GM23338 (cell line): ENCODE measurements around the gene TLR6. TPM values are rescaled to one million over a fixed set of nuclear protein-coding genes. Genes with fewer than 3 reads are reported as not detected.

Experiments used
- ATAC-seq: fragments of 200-7000 bp; cut with Tn5 transposase; 3 replicates; pipeline ENCODE4 v1.9.1; 2020
- DNase-seq: peaks from one replicate; pipeline ENCODE4 v3.0.0-alpha.2; 2015; ENCODE audit warnings: low spot score
- H2AFZ ChIP-seq: fragments of 200-600 bp; sonication (generic); 2 replicates; pipeline ENCODE4 v1.8.0; 2016; ENCODE audit warnings: antibody characterized with exemption, mild to moderate bottlenecking, moderate library complexity
- H3F3A ChIP-seq: fragments of 200-600 bp; sonication (generic); replicated peaks from 2 replicates; pipeline ENCODE4 v1.8.0; 2017; ENCODE audit warnings: antibody characterized with exemption, mixed run types, low read depth
- H3K27ac ChIP-seq: fragments of 200-600 bp; sonication (generic); 2 replicates; pipeline ENCODE4 v1.6.1; 2016; ENCODE audit warnings: low read depth
- H3K27me3 ChIP-seq: fragments of 200-600 bp; sonication (generic); 2 replicates; pipeline ENCODE4 v1.8.0; 2016; ENCODE audit warnings: mild to moderate bottlenecking, mixed run types, moderate library complexity; ENCODE audit not compliant: insufficient read depth
- H3K36me3 ChIP-seq: fragments of 200-600 bp; sonication (generic); 2 replicates; pipeline ENCODE4 v1.8.0; 2016; ENCODE audit warnings: mild to moderate bottlenecking; ENCODE audit not compliant: insufficient read depth
- H3K4me1 ChIP-seq: fragments of 200-600 bp; sonication (generic); 2 replicates; pipeline ENCODE4 v1.8.0; 2016; ENCODE audit warnings: mild to moderate bottlenecking, moderate library complexity; ENCODE audit not compliant: insufficient read depth
- H3K4me2 ChIP-seq: fragments of 200-600 bp; sonication (generic); 2 replicates; pipeline ENCODE4 v1.7.1; 2017; ENCODE audit warnings: mixed run types
- H3K4me3 ChIP-seq: fragments of 200-600 bp; sonication (generic); 2 replicates; pipeline ENCODE4 v1.6.1; 2016; ENCODE audit warnings: mixed run types
- H3K79me2 ChIP-seq: fragments of 200-600 bp; sonication (generic); replicated peaks from 2 replicates; pipeline ENCODE4 v1.8.0; 2017; ENCODE audit warnings: mild to moderate bottlenecking; ENCODE audit not compliant: insufficient read depth
- H3K9me2 ChIP-seq: fragments of 200-600 bp; sonication (generic); 2 replicates; pipeline ENCODE4 v1.8.0; 2017; ENCODE audit not compliant: insufficient read depth
- H4K20me1 ChIP-seq: fragments of 200-600 bp; sonication (generic); replicated peaks from 2 replicates; pipeline ENCODE4 v1.8.0; 2017; ENCODE audit warnings: mild to moderate bottlenecking; ENCODE audit not compliant: insufficient read depth
- H3K27ac Mint-ChIP-seq: 2 replicates; pipeline ENCODE4 v1.8.0; 2020; ENCODE audit warnings: inconsistent platforms, mild to moderate bottlenecking, moderate library complexity, mixed read lengths
- H3K27me3 Mint-ChIP-seq: 3 replicates; pipeline ENCODE4 v1.8.0; 2022; ENCODE audit warnings: low read depth, mild to moderate bottlenecking, moderate library complexity, mixed read lengths, inconsistent platforms; ENCODE audit not compliant: insufficient read depth, poor library complexity
- H3K36me3 Mint-ChIP-seq: 3 replicates; pipeline ENCODE4 v1.8.0; 2021; ENCODE audit warnings: low read depth, mild to moderate bottlenecking, inconsistent platforms, moderate library complexity, mixed read lengths
- H3K4me1 Mint-ChIP-seq: 3 replicates; pipeline ENCODE4 v1.8.0; 2020; ENCODE audit warnings: mild to moderate bottlenecking, inconsistent platforms, mixed read lengths
- H3K4me3 Mint-ChIP-seq: 3 replicates; pipeline ENCODE4 v1.8.0; 2021; ENCODE audit warnings: moderate library complexity, mild to moderate bottlenecking, inconsistent platforms, mixed read lengths
- H3K9me3 Mint-ChIP-seq: 3 replicates; pipeline ENCODE4 v1.8.0; 2020; ENCODE audit warnings: moderate library complexity, mild to moderate bottlenecking, inconsistent platforms, mixed read lengths
- ETS1 ChIP-seq: IDR thresholded peaks from 2 replicates; pipeline ENCODE4 v1.6.1; 2016; ENCODE audit warnings: antibody characterized with exemption
- EZH2phosphoT487 ChIP-seq: fragments of 200-600 bp; sonication (generic); IDR thresholded peaks from one replicate; pipeline ENCODE4 v1.8.1; 2018; ENCODE audit warnings: antibody characterized with exemption; ENCODE audit not compliant: unreplicated experiment
- POLR2AphosphoS5 ChIP-seq: IDR thresholded peaks from 2 replicates; pipeline ENCODE4 v1.6.1; 2016; ENCODE audit warnings: antibody characterized with exemption, low read depth
- ZNF462 ChIP-seq: fragments of 250-450 bp; sonication (Bioruptor Pico); IDR thresholded peaks from 2 replicates; pipeline ENCODE4 v1.5.0; 2020; ENCODE audit warnings: mild to moderate bottlenecking, moderate library complexity
- polyA plus RNA-seq: library from polyadenylated mRNA; unstranded; fragments of >200 nt; fragmentation: Nextera tagmentation; extraction: Ambion mirVana; gene quantifications from 2 replicates; pipeline ENCODE4 v1.2.1, GENCODE V29; 2016
- total RNA-seq: library from RNA; depleted of rRNA; stranded (reverse); fragments of >200 nt; shearing (Covaris generic); gene quantifications from 2 replicates; pipeline ENCODE4 v1.2.3, GENCODE V29; 2014
- TF ChIP-seq, protein P1 (sequence below), 2 experiments: fragments of 200-600 bp in 1 of 2; sonication (generic) in 1 of 2; conservative IDR thresholded peaks; 2 replicates each; pipeline versions ENCODE4 v1.5.1 to v1.6.1; 2016 to 2017; ENCODE audit warnings: antibody characterized with exemption in 2 of 2, low read depth in 2 of 2, mild to moderate bottlenecking in 2 of 2, moderate library complexity in 1 of 2

TLR6 gene
- total and polyA plus RNA-seq, 2 experiments from 2014 or later: 0.14 TPM; not detected in 1

DNA sequence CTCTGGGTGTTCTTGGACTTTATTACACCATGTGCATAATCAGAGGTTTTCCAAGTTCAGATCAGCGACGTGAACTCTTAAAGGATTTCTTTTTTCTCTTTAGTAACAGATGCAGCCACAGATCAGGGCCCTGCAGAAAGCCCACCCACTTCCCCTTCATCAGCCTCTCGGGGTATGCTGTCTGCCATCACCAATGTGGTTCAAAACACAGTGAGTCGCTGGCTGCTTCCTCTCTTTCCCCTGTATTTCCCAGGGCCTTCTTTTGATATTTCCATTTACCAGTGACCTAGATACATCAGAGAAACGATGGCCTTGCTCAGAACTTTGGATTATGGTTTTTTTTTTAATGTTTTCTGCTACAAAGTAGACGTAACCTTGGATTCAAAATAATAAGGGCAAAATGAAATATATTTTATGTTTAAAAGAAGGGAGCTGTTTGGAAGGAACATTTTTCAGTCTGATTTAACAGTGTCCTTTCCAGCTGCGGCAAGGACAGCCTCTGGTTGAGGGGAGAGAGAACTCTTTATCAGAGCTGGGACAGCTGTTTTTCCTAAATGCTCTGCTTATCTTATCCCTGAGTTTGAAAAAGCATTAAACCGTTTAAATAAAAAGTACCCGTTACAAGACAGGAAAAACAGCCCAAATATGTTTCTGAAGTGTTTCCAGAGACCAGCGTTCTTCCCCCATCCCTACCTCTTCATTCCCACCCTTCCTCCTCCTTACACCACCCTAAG, 49.2 kb upstream of the TLR6 start (continued):
- TF ChIP-seq ZNF462 (CRISPR knock-in tag): no peak
- TF ChIP-seq EZH2phosphoT487: no peak
- TF ChIP-seq, protein P1, sequence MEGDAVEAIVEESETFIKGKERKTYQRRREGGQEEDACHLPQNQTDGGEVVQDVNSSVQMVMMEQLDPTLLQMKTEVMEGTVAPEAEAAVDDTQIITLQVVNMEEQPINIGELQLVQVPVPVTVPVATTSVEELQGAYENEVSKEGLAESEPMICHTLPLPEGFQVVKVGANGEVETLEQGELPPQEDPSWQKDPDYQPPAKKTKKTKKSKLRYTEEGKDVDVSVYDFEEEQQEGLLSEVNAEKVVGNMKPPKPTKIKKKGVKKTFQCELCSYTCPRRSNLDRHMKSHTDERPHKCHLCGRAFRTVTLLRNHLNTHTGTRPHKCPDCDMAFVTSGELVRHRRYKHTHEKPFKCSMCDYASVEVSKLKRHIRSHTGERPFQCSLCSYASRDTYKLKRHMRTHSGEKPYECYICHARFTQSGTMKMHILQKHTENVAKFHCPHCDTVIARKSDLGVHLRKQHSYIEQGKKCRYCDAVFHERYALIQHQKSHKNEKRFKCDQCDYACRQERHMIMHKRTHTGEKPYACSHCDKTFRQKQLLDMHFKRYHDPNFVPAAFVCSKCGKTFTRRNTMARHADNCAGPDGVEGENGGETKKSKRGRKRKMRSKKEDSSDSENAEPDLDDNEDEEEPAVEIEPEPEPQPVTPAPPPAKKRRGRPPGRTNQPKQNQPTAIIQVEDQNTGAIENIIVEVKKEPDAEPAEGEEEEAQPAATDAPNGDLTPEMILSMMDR (conservative IDR thresholded peaks at IDR 0.05; ENCODE audit: low read depth in 2 of 2): no peak
- no peak for TF ChIP-seq POLR2AphosphoS5

GRCh38 chr4:38904682-38905081, 48.1 kb upstream of the TLR6 start:
- Histone ChIP-seq H3K4me1 (peaks cover 5% of the 10 kb centered on the region), H3K27ac (no peak overlapping the region), H3K4me2 (no peak overlapping the region), H2AFZ (no peak overlapping the region), H3K9me2 (no peaks in the 10 kb centered on the region), H3K36me3 (no peaks in the 10 kb centered on the region), H3K4me3 (no peak overlapping the region), H4K20me1 (no peaks in the 10 kb centered on the region; the same call in 1 of the 2 replicates), H3K79me2 (no peaks in the 10 kb centered on the region), H3K27me3 (no peaks in the 10 kb centered on the region), H3F3A (no peaks in the 10 kb centered on the region)
- Mint-ChIP-seq H3K27me3 (peaks cover 6% of the 10 kb centered on the region), H3K4me1 (peaks cover 5% of the 10 kb centered on the region; the same call in 2 of the 3 replicates), H3K36me3 (no peaks in the 10 kb centered on the region), H3K27ac (no peak overlapping the region), H3K9me3 (no peaks in the 10 kb centered on the region), H3K4me3 (no peak overlapping the region)
- ATAC-seq: no peak
- DNase-seq: no peak
- TF ChIP-seq ETS1: no peak
